DND-41 (cell line): ENCODE results near the gene KAT5.
"Not testable (repeated sequence)": the region's sequence is repeated elsewhere in the genome, so short reads cannot be mapped to it uniquely, and the experiment has no call there.

Experiments
- ATAC-seq: fragments of 200-7000 bp; cut with Tn5 transposase; 3 replicates; pipeline ENCODE4 v1.9.1; 2021; ENCODE audit warnings: low read depth; ENCODE audit not compliant: insufficient read depth
- DNase-seq: peaks from one replicate; pipeline ENCODE4 v3.0.0-alpha.2; 2020
- H2AFZ ChIP-seq: 2 replicates; pipeline ENCODE4 v1.6.0; 2012; ENCODE audit warnings: low read depth, low read length
- H3K27ac ChIP-seq: 2 replicates; pipeline ENCODE4 v1.5.1; 2012; ENCODE audit warnings: low read length, inconsistent platforms
- H3K27me3 ChIP-seq: fragments of 200-600 bp; sonication (generic); 2 replicates; pipeline ENCODE4 v1.6.0; 2012; ENCODE audit warnings: low read length, mild to moderate bottlenecking, inconsistent platforms; ENCODE audit not compliant: insufficient read depth, poor library complexity
- H3K36me3 ChIP-seq: 2 replicates; pipeline ENCODE4 v1.5.1; 2012; ENCODE audit warnings: low read length, inconsistent platforms; ENCODE audit not compliant: insufficient read depth
- H3K4me1 ChIP-seq: 2 replicates; pipeline ENCODE4 v1.5.1; 2012; ENCODE audit warnings: mild to moderate bottlenecking, low read length; ENCODE audit not compliant: insufficient read depth
- H3K4me2 ChIP-seq: 2 replicates; pipeline ENCODE4 v1.6.0; 2012; ENCODE audit warnings: mild to moderate bottlenecking, moderate library complexity, low read length, inconsistent platforms; ENCODE audit not compliant: insufficient read depth
- H3K4me3 ChIP-seq, 2 experiments: fragments of 200-600 bp in 1 of 2; shearing (Covaris generic) in 1 of 2; 2 replicates each; pipeline ENCODE4 v1.5.1; 2012 to 2016; ENCODE audit warnings: inconsistent platforms in 2 of 2, low read length in 2 of 2, mild to moderate bottlenecking in 2 of 2, low read depth in 1 of 2, moderate library complexity in 1 of 2
- H3K79me2 ChIP-seq: 2 replicates; pipeline ENCODE4 v1.6.0; 2012; ENCODE audit warnings: low read length, inconsistent platforms; ENCODE audit not compliant: insufficient read depth
- H3K9ac ChIP-seq: 2 replicates; pipeline ENCODE4 v1.6.0; 2012; ENCODE audit warnings: low read depth, mild to moderate bottlenecking, inconsistent platforms, low read length, moderate library complexity
- H3K9me3 ChIP-seq: 2 replicates; pipeline ENCODE4 v1.5.1; 2012; ENCODE audit warnings: low read length, moderate library complexity, mild to moderate bottlenecking, inconsistent platforms; ENCODE audit not compliant: insufficient read depth, severe bottlenecking
- H4K20me1 ChIP-seq: 2 replicates; pipeline ENCODE4 v1.6.0; 2012; ENCODE audit warnings: low read length; ENCODE audit not compliant: insufficient read depth
- CTCF ChIP-seq: IDR thresholded peaks from 2 replicates; pipeline ENCODE4 v1.5.1; 2012; ENCODE audit warnings: borderline replicate concordance, low read length, moderate library complexity, mild to moderate bottlenecking; ENCODE audit not compliant: poor library complexity, severe bottlenecking; ENCODE audit errors: extremely low read depth
- EZH2 ChIP-seq: IDR thresholded peaks from 3 replicates; pipeline ENCODE4 v1.6.1; 2012; ENCODE audit warnings: borderline replicate concordance, low read depth, mild to moderate bottlenecking, moderate library complexity, low read length, inconsistent platforms; ENCODE audit not compliant: severe bottlenecking

KAT5 gene

GRCh38 chr11:65701686-65702085 lies 10.4 kb upstream of the KAT5 start:
- Histone ChIP-seq H3K4me1 (peaks cover 4% of the 10 kb centered on the region), H3K27me3 (no peaks in the 10 kb centered on the region), H3K4me3 (no peak overlapping the region), H3K79me2 (no peaks in the 10 kb centered on the region), H3K4me2 (no peak overlapping the region), H2AFZ (no peak overlapping the region), H3K36me3 (no peaks in the 10 kb centered on the region), H3K9ac (no peak overlapping the region), H3K27ac (no peak overlapping the region), H4K20me1 (no peaks in the 10 kb centered on the region), H3K9me3 (peaks cover 3% of the 10 kb centered on the region)
- no peak for ATAC-seq
- no peak for TF ChIP-seq CTCF
- TF ChIP-seq EZH2: no peak
- no peak for DNase-seq

GRCh38 chr11:65703846-65704245 lies 8.2 kb upstream of the KAT5 start:
- H4K20me1 ChIP-seq: no peaks in the 10 kb centered on the region
- H3K27me3 ChIP-seq: no peaks in the 10 kb centered on the region
- peaks cover 12% of the 10 kb centered on the region for H3K4me1 ChIP-seq
- no peak for TF ChIP-seq CTCF
- no peak for TF ChIP-seq EZH2
- no peak overlapping the region for H3K4me2 ChIP-seq
- H3K9ac ChIP-seq: no peak overlapping the region
- H3K9me3 ChIP-seq: peaks cover 3% of the 10 kb centered on the region
- no peak overlapping the region for H3K27ac ChIP-seq
- ATAC-seq (no peak), DNase-seq (no peak)
- no peak overlapping the region for H2AFZ ChIP-seq
- no peak overlapping the region for H3K4me3 ChIP-seq
- no peaks in the 10 kb centered on the region for H3K36me3 ChIP-seq
- H3K79me2 ChIP-seq: no peaks in the 10 kb centered on the region

- H3K9ac ChIP-seq: peak overlapping the region; percentile 34; the same call in 1 of the 2 replicates
- peak; percentile 59 for TF ChIP-seq CTCF
- H3K9me3 ChIP-seq, H3K36me3 ChIP-seq, H3K79me2 ChIP-seq, H3K27me3 ChIP-seq, H3K4me3 ChIP-seq, H4K20me1 ChIP-seq: not testable (repeated sequence)
- H3K27ac ChIP-seq: peak overlapping the region; percentile 64
- peak overlapping the region; percentile 49 for H3K4me2 ChIP-seq
- ATAC-seq (peak; percentile 68), DNase-seq (peak; percentile 88)
- peak overlapping the region; percentile 78 for H2AFZ ChIP-seq
- H3K4me1 ChIP-seq: peaks cover 22% of the 10 kb centered on the region
Observed at GRCh38 chr11:65706303-65706763, 5.7 kb upstream of the KAT5 start.

GRCh38 chr11:65707002-65707401 lies 5.0 kb upstream of the KAT5 start:
- not testable (repeated sequence) for H3K9ac ChIP-seq, H3K27me3 ChIP-seq, ATAC-seq, H2AFZ ChIP-seq, H4K20me1 ChIP-seq, H3K36me3 ChIP-seq, H3K79me2 ChIP-seq, H3K27ac ChIP-seq, H3K4me2 ChIP-seq, H3K4me3 ChIP-seq, DNase-seq, H3K9me3 ChIP-seq
- H3K4me1 ChIP-seq: peaks cover 23% of the 10 kb centered on the region
